ENCODE results near the gene TACC2. TPM values are rescaled to one million over a fixed set of nuclear protein-coding genes. Genes with fewer than 3 reads are reported as not detected.

TACC2 gene
- polyA plus RNA-seq, 4 donors, result 40.9 to 55.4 (median 45.8) TPM

GRCh38 chr10:122258136-122259074, 269.4 kb downstream of the TACC2 start:
- no peak for DNase-seq (ENCODE audit: low read depth in 4 of 4, low spot score in 3 of 4)

GRCh38 chr10:122259075-122259466, 270.1 kb downstream of the TACC2 start:
- no peak for DNase-seq (ENCODE audit: low read depth in 4 of 4, low spot score in 3 of 4)

DNA sequence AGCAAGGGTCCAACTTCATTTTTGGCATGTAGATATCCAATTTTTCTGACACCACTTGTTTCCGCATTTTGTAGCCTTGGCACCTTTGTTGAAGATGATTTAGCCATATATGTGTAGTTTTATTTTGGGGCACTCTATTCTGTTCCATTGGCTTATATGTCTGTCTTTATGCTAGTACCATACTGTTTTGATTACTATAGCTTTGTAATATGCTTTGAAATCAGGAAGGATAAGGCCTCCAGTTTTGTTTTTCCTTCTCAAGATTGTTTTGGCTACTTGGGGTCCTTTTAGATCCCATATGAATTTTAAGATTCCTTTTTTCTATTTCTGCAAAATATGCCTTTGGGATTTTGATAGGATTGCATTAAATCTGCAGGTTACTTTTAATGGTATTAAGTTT, 272.6 kb downstream of the TACC2 start:
- DNase-seq (ENCODE audit: low read depth in 4 of 4, low spot score in 3 of 4), result no peak

GRCh38 chr10:122263971-122264370, 275.0 kb downstream of the TACC2 start:
- DNase-seq (ENCODE audit: low read depth in 4 of 4, low spot score in 3 of 4), result no peak

DNA sequence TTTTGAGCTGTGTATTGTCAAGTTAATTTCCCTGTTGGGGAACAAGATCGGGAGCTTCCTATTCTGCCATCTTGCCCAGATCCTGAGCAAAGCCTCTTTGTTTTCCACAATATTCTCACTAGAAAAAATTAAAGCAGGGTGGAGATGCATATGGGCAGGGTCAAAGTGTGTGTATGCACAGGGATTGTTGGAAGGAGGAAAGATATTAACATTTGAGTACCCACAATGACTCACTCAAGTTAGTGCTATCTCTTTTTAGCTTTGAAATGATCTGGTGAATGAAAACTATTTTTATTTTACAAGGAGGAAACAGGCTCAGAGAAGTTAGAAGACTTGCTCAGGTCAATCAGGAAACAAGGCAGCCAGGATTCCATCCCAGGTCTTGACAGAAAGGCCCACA, 275.5 kb downstream of the TACC2 start:
- DNase-seq (ENCODE audit: low read depth in 4 of 4, low spot score in 3 of 4), result no peak

GRCh38 chr10:122264931-122265330, 276.0 kb downstream of the TACC2 start:
- no peak for DNase-seq (ENCODE audit: low read depth in 4 of 4, low spot score in 3 of 4)

- peak in 1 of 4 donors; percentile 38 for DNase-seq (ENCODE audit: low read depth in 4 of 4, low spot score in 3 of 4)
Observed at GRCh38 chr10:122265896-122266295, 276.9 kb downstream of the TACC2 start.

- no peak for DNase-seq (ENCODE audit: low read depth in 4 of 4, low spot score in 3 of 4)
Observed at GRCh38 chr10:122267849-122268737, 279.1 kb downstream of the TACC2 start.

GRCh38 chr10:122269059-122269687, 280.2 kb downstream of the TACC2 start:
- DNase-seq (ENCODE audit: low read depth in 4 of 4, low spot score in 3 of 4), result no peak

- DNase-seq (ENCODE audit: low read depth in 4 of 4, low spot score in 3 of 4), result no peak
Observed at GRCh38 chr10:122271076-122271475, 282.1 kb downstream of the TACC2 start, which contains the start of gene BTBD16. Gene BTBD16, plus strand, starts transcription at chr10:122271296. Its CDS starts 3,786 bp downstream, at chr10:122275082.

- no peak for DNase-seq (ENCODE audit: low read depth in 4 of 4, low spot score in 3 of 4)
Observed at GRCh38 chr10:122273966-122274545, 285.1 kb downstream of the TACC2 start.

GRCh38 chr10:122276611-122277208, 287.7 kb downstream of the TACC2 start:
- no peak for DNase-seq (ENCODE audit: low read depth in 4 of 4, low spot score in 3 of 4)

- no peak for DNase-seq (ENCODE audit: low read depth in 4 of 4, low spot score in 3 of 4)
Observed at GRCh38 chr10:122277526-122278136, 288.7 kb downstream of the TACC2 start.

GRCh38 chr10:122279725-122280141, 290.8 kb downstream of the TACC2 start:
- peak in 1 of 4 donors; percentile 49 for DNase-seq (ENCODE audit: low read depth in 4 of 4, low spot score in 3 of 4)

DNA sequence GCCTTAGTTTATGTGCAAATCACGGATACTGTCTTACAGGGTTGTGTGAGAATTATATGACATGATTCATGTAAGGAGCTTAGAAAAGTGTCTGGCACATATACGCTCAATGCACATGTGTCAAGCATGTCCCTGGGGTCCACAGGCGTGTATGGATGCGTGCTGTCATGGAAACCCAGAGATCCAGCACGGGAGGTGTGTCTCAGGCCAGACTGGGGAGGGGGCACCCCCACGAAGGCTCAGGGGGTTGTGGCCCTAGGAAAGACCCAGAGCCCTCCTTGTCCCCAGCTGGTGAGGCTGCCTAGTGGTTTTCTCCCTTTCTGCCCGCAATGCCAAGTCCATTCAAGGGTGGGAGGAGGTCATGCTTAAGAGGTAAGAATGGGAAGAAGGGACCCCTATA, 291.2 kb downstream of the TACC2 start:
- DNase-seq (ENCODE audit: low read depth in 4 of 4, low spot score in 3 of 4), result no peak

GRCh38 chr10:122281018-122281626, 292.2 kb downstream of the TACC2 start:
- no peak for DNase-seq (ENCODE audit: low read depth in 4 of 4, low spot score in 3 of 4)

- no peak for DNase-seq (ENCODE audit: low read depth in 4 of 4, low spot score in 3 of 4)
Observed at GRCh38 chr10:122281751-122282150, 292.8 kb downstream of the TACC2 start.

DNA sequence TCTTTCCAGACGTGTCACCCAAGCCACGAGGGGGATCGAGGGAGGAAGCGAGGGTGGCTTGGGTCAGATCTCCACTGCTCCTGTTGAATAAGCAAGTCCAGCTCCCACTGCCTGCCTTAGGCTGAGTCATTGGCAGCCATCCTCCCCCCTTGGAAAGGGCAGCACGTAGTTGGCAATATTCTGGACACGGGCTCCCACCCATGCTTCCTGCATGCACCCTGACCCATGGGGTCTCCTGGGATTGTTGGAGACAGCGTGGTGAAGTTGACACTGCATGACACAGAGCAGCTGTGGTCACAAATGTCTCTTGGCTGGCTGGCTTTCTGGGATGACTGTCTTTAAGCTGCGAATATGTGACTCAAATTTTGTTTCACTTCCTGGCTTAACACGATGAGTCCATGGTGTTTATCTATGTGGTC, 293.3 kb downstream of the TACC2 start:
- no peak for DNase-seq (ENCODE audit: low read depth in 4 of 4, low spot score in 3 of 4)

DNA sequence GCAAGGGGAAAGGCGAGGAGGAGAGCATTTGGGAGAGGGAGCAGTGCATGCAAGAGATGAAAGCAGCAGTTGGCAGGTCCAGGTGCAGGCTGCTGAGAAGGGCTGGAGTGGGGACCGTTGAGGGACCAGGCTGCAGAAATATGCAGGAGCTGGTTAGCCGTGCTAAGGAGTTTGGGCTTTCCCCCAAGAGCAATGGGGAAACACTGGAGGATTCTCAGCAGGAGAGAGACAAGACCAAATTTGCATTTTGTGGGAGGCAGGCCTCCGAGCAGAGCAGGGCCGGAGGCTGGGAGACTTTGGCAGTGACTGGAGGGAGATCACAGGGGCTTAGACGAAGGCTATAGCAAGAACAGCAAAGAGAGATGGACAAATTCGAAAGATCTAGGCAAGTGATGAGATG, 293.9 kb downstream of the TACC2 start:
- no peak for DNase-seq (ENCODE audit: low read depth in 4 of 4, low spot score in 3 of 4)
